Measurements from ENCODE around the gene PALLD. TPM values are rescaled to one million over a fixed set of nuclear protein-coding genes. Genes with fewer than 3 reads are reported as not detected.

PALLD gene
- total and polyA plus RNA-seq, 2 donors (not counting 3 experiments of a cell fraction or from before 2014, with no cell fraction given) = 13.4 to 48.2 TPM

DNA sequence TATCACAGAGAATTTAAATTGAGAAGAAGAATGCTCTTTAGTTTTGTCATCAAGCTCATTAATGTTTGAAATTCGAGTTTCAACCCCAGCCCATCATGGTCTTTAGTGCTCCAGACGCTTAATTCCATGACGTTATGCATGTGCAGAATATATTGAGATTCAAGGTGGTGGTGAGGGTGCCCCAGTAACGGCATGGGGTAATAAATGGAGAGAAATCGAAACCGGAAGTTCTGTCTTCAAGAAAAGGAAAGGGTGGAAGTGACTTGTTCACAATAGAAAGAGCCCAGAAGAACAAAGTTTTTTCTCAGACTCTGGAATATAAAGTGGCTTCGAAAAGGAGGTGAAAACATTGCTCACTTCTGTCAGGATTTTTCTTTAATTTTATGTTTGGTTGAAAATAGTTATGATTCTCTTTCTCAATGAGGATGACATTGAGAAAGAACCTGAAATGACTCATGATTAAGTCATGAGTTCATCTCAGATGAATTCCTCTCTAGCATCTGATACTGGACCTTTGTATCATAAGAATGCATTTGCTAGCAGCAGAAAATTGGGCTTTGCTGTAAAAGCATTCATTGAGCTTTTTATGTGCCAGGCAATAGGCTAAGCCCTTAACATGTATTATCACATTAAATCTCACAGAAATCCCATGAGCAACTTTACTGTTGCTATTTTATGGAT is 15.8 kb upstream of the PALLD start:
- DNase-seq (ENCODE audit: low read depth, low spot score) (peak; percentile 88), FAIRE-seq (peak; percentile 68)
- no peaks in the 10 kb centered on the region for H3K36me3 ChIP-seq (ENCODE audit: control insufficient read depth in 2 of 2, extremely low read depth in 1 of 2, insufficient read depth in 2 of 2, low read length in 2 of 2)
- intact Hi-C loops (cut with micrococcal nuclease) = loop anchor here (1.0 to 10.0 kb wide), 6 partner anchors 60 to 296 kb away; partner anchors contain the start of gene DDX60
- no peaks in the 10 kb centered on the region for H4K20me1 ChIP-seq (replicated peaks; ENCODE audit: control insufficient read depth, extremely low read depth, insufficient read depth, low read length)
- BruUV-seq (replicated peaks) = no TSS peak
- dilution Hi-C loops (cut with MboI; ENCODE audit: extremely low pct_ligation_motif_present, low sequenced_read_pairs) = no loop called here
- CTCF ChIA-PET = interaction anchor here (1.0 to 2.5 kb wide), 7 partner anchors 15 to 441 kb away, joined by 3 to 8 read pairs (median 3); partner anchors contain the start of gene PALLD
- H3K79me2 ChIP-seq (ENCODE audit: control insufficient read depth, insufficient read depth, low read length) = peaks cover 19% of the 10 kb centered on the region
- peaks cover 29% of the 10 kb centered on the region for H3K4me1 ChIP-seq (ENCODE audit: control insufficient read depth, extremely low read depth, insufficient read depth, low read length)
- H3K27ac ChIP-seq (ENCODE audit: insufficient read depth, low read depth, low read length) = peak overlapping the region; percentile 97
- POLR2A ChIA-PET = no interaction called here
- no peaks in the 10 kb centered on the region for H3K27me3 ChIP-seq (ENCODE audit: control insufficient read depth in 2 of 2, insufficient read depth in 2 of 2, low read length in 2 of 2)
- no peaks in the 10 kb centered on the region for H3K9me3 ChIP-seq (replicated peaks; ENCODE audit: control insufficient read depth, insufficient read depth, low read length)
- peak overlapping the region; percentile 94 for H3K9ac ChIP-seq (replicated peaks; ENCODE audit: extremely low read depth, insufficient read depth, low read length)
- H2AFZ ChIP-seq (ENCODE audit: low read depth, low read length) = peak overlapping the region; percentile 98
- H3K4me2 ChIP-seq (ENCODE audit: insufficient read depth, low read length) = peak overlapping the region; percentile 100
- H3K4me3 ChIP-seq (replicated peaks in 1 of 3; ENCODE audit: insufficient read depth in 1 of 3, low read depth in 1 of 3, low read length in 3 of 3) = peak overlapping the region; percentile 64 to 99 (median 90)
- peak; percentile 80 for TF ChIP-seq JUN (IDR thresholded peaks at IDR 0.05; ENCODE audit: borderline replicate concordance, insufficient read depth, insufficient read length, low read depth)
- TF ChIP-seq GATA2 (IDR thresholded peaks at IDR 0.05; ENCODE audit: insufficient read depth, insufficient read length, low read depth, low read length) = peak; percentile 47
- TF ChIP-seq, protein P1, sequence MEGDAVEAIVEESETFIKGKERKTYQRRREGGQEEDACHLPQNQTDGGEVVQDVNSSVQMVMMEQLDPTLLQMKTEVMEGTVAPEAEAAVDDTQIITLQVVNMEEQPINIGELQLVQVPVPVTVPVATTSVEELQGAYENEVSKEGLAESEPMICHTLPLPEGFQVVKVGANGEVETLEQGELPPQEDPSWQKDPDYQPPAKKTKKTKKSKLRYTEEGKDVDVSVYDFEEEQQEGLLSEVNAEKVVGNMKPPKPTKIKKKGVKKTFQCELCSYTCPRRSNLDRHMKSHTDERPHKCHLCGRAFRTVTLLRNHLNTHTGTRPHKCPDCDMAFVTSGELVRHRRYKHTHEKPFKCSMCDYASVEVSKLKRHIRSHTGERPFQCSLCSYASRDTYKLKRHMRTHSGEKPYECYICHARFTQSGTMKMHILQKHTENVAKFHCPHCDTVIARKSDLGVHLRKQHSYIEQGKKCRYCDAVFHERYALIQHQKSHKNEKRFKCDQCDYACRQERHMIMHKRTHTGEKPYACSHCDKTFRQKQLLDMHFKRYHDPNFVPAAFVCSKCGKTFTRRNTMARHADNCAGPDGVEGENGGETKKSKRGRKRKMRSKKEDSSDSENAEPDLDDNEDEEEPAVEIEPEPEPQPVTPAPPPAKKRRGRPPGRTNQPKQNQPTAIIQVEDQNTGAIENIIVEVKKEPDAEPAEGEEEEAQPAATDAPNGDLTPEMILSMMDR (IDR thresholded peaks at IDR 0.05; ENCODE audit: extremely low read depth in 1 of 2, insufficient read depth in 1 of 2, low read depth in 1 of 2, low read length in 2 of 2) = no peak
- TF ChIP-seq POLR2A (IDR thresholded peaks at IDR 0.05; ENCODE audit: low read depth, low read length) = no peak
- no peak for TF ChIP-seq MYC (IDR thresholded peaks at IDR 0.05; ENCODE audit: low read depth, low read length)
- TF ChIP-seq, protein P2, sequence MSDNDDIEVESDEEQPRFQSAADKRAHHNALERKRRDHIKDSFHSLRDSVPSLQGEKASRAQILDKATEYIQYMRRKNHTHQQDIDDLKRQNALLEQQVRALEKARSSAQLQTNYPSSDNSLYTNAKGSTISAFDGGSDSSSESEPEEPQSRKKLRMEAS (IDR thresholded peaks at IDR 0.05; ENCODE audit: insufficient read depth, insufficient read length) = no peak
- no peak for TF ChIP-seq POLR2AphosphoS5 (IDR thresholded peaks at IDR 0.05; ENCODE audit: insufficient read depth, low read depth, low read length)
- peak; percentile 77 for TF ChIP-seq FOS (IDR thresholded peaks at IDR 0.05; ENCODE audit: borderline replicate concordance, insufficient read depth, low read length)
- TF ChIP-seq EZH2 (IDR thresholded peaks at IDR 0.05; ENCODE audit: borderline replicate concordance, low read depth, low read length, severe bottlenecking) = no peak
- H3K9me1 ChIP-seq (replicated peaks; ENCODE audit: control insufficient read depth, extremely low read depth, insufficient read depth, low read length) = no peaks in the 10 kb centered on the region

Data from endothelial cell of umbilical vein (primary cell).